Neural cell (in vitro differentiated cells): Measurements from ENCODE around the gene ANKRD29.

Experiments
- EP300 ChIP-seq: fragments of 450-650 bp; conservative IDR thresholded peaks from 2 replicates; pipeline ENCODE4 v1.6.1; 2014; ENCODE audit warnings: antibody characterized with exemption, mild to moderate bottlenecking, moderate library complexity; ENCODE audit not compliant: poor library complexity, severe bottlenecking
- EZH2 ChIP-seq: fragments of 200-600, 300-800 bp; shearing (Covaris generic), sonication (generic); IDR thresholded peaks from 2 replicates; pipeline ENCODE4 v1.6.1; 2014; ENCODE audit warnings: antibody characterized with exemption, low read length, borderline replicate concordance, mild to moderate bottlenecking; ENCODE audit not compliant: insufficient read depth, poor library complexity, severe bottlenecking
- MXI1 ChIP-seq: fragments of 450-650 bp; conservative IDR thresholded peaks from 2 replicates; pipeline ENCODE4 v1.6.1; 2014; ENCODE audit warnings: antibody characterized with exemption, mild to moderate bottlenecking; ENCODE audit not compliant: poor library complexity, severe bottlenecking
- POLR2AphosphoS5 ChIP-seq: IDR thresholded peaks from 2 replicates; pipeline ENCODE4 v1.6.1; 2012
- RAD21 ChIP-seq: fragments of 450-650 bp; conservative IDR thresholded peaks from 2 replicates; pipeline ENCODE4 v1.6.1; 2014; ENCODE audit warnings: antibody characterized with exemption, mild to moderate bottlenecking, moderate library complexity
- SMC3 ChIP-seq: fragments of 450-650 bp; conservative IDR thresholded peaks from 2 replicates; pipeline ENCODE4 v1.6.1; 2014; ENCODE audit warnings: antibody characterized with exemption, mild to moderate bottlenecking, moderate library complexity; ENCODE audit not compliant: poor library complexity
- TAF1 ChIP-seq: IDR thresholded peaks from 2 replicates; pipeline ENCODE4 v1.6.1; 2012; ENCODE audit warnings: low read depth
- TF ChIP-seq, protein P1 (sequence below): fragments of 450-650 bp; IDR thresholded peaks from 2 replicates; pipeline ENCODE4 v1.5.1; 2014; ENCODE audit warnings: antibody characterized with exemption, mild to moderate bottlenecking, moderate library complexity; ENCODE audit not compliant: poor library complexity, severe bottlenecking
- TF ChIP-seq, protein P2 (sequence below): IDR thresholded peaks from 2 replicates; pipeline ENCODE4 v1.6.1; 2012; ENCODE audit warnings: borderline replicate concordance

GRCh38 chr18:23569299-23570063, 93.2 kb downstream of the ANKRD29 start:
- TF ChIP-seq, protein P1, sequence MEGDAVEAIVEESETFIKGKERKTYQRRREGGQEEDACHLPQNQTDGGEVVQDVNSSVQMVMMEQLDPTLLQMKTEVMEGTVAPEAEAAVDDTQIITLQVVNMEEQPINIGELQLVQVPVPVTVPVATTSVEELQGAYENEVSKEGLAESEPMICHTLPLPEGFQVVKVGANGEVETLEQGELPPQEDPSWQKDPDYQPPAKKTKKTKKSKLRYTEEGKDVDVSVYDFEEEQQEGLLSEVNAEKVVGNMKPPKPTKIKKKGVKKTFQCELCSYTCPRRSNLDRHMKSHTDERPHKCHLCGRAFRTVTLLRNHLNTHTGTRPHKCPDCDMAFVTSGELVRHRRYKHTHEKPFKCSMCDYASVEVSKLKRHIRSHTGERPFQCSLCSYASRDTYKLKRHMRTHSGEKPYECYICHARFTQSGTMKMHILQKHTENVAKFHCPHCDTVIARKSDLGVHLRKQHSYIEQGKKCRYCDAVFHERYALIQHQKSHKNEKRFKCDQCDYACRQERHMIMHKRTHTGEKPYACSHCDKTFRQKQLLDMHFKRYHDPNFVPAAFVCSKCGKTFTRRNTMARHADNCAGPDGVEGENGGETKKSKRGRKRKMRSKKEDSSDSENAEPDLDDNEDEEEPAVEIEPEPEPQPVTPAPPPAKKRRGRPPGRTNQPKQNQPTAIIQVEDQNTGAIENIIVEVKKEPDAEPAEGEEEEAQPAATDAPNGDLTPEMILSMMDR, result no peak
- TF ChIP-seq POLR2AphosphoS5 (no peak), EP300 (no peak), EZH2 (no peak), MXI1 (no peak), RAD21 (no peak), SMC3 (no peak), TAF1 (no peak)
- TF ChIP-seq, protein P2, sequence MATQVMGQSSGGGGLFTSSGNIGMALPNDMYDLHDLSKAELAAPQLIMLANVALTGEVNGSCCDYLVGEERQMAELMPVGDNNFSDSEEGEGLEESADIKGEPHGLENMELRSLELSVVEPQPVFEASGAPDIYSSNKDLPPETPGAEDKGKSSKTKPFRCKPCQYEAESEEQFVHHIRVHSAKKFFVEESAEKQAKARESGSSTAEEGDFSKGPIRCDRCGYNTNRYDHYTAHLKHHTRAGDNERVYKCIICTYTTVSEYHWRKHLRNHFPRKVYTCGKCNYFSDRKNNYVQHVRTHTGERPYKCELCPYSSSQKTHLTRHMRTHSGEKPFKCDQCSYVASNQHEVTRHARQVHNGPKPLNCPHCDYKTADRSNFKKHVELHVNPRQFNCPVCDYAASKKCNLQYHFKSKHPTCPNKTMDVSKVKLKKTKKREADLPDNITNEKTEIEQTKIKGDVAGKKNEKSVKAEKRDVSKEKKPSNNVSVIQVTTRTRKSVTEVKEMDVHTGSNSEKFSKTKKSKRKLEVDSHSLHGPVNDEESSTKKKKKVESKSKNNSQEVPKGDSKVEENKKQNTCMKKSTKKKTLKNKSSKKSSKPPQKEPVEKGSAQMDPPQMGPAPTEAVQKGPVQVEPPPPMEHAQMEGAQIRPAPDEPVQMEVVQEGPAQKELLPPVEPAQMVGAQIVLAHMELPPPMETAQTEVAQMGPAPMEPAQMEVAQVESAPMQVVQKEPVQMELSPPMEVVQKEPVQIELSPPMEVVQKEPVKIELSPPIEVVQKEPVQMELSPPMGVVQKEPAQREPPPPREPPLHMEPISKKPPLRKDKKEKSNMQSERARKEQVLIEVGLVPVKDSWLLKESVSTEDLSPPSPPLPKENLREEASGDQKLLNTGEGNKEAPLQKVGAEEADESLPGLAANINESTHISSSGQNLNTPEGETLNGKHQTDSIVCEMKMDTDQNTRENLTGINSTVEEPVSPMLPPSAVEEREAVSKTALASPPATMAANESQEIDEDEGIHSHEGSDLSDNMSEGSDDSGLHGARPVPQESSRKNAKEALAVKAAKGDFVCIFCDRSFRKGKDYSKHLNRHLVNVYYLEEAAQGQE, result no peak
